K562 (cell line): ENCODE results near the gene UCHL1. TPM values are rescaled to one million over a fixed set of nuclear protein-coding genes. Genes with fewer than 3 reads are reported as not detected.

ENCODE experiments used
- ATAC-seq: fragments of 200-7000 bp; cut with Tn5 transposase; 3 replicates; pipeline ENCODE4 v1.9.1; 2020; ENCODE audit warnings: moderate library complexity
- BruUV-seq: library from RNA; stranded (reverse); fragments of 400-500 nt; replicated peaks from 2 replicates; lab custom pipeline; 2021; lab: Mats Ljungman, UMichigan
- CTCF ChIA-PET: fragments of 300-600 bp; formaldehyde crosslinking; extraction: SDS; loops from one replicate; lab custom pipeline; 2021; ENCODE audit warnings: low intra/inter-chr PET ratio; lab: Yijun Ruan, JAX
- POLR2A ChIA-PET: fragments of 300-600, 350-650 bp; sonication (Branson Sonifier 250); formaldehyde crosslinking; extraction: SDS; loops from one replicate; lab custom pipeline; 2021; ENCODE audit warnings: antibody characterized with exemption, inconsistent platforms; lab: Yijun Ruan, JAX
- DNase-seq, 4 experiments: peaks; one replicate each; pipeline versions ENCODE4 v3.0.0 to v3.0.0-alpha.2; 2011 to 2018; ENCODE audit warnings: low spot score in 3 of 4, mixed read lengths in 3 of 4; ENCODE audit errors: extremely low read depth in 1 of 4
- FAIRE-seq: peaks from 2 replicates; lab custom pipeline; 2011; peaks lifted over from hg19 to GRCh38; lab: Jason Lieb, UNC
- H2AFZ ChIP-seq: 2 replicates; pipeline ENCODE4 v1.6.0; 2011; ENCODE audit warnings: low read depth, low read length, control low read depth, inconsistent platforms
- H3K27ac ChIP-seq: fragments of 200-600 bp; 3 replicates; pipeline ENCODE4 v1.8.0; 2011; ENCODE audit warnings: low read depth, mild to moderate bottlenecking, control low read depth, inconsistent platforms, low read length, moderate library complexity, mixed read lengths; ENCODE audit errors: extremely low read depth
- H3K27me3 ChIP-seq, 2 experiments: fragments of 300-600 bp in 1 of 2; 2 replicates in 1 of 2; 3 replicates in 1 of 2; pipeline versions ENCODE4 v1.6.0 to v1.8.0; 2011; ENCODE audit warnings: inconsistent platforms in 2 of 2, low read length in 2 of 2, mild to moderate bottlenecking in 1 of 2, mixed read lengths in 1 of 2, moderate library complexity in 1 of 2; ENCODE audit not compliant: control insufficient read depth in 2 of 2, insufficient read depth in 2 of 2
- H3K36me3 ChIP-seq: fragments of 300-600 bp; 3 replicates; pipeline ENCODE4 v1.8.0; 2011; ENCODE audit warnings: mild to moderate bottlenecking, low read length, inconsistent platforms; ENCODE audit not compliant: control insufficient read depth, insufficient read depth
- H3K4me1 ChIP-seq, 2 experiments: fragments of 200-600 bp in 1 of 2; replicated peaks in 1 of 2; 2 replicates in 1 of 2; 3 replicates in 1 of 2; pipeline versions ENCODE4 v1.5.1 to v1.8.0; 2011; ENCODE audit warnings: inconsistent platforms in 2 of 2, low read length in 2 of 2, mild to moderate bottlenecking in 1 of 2, mixed read lengths in 1 of 2, moderate library complexity in 1 of 2; ENCODE audit not compliant: control insufficient read depth in 2 of 2, insufficient read depth in 2 of 2
- H3K4me2 ChIP-seq: 2 replicates; pipeline ENCODE4 v1.6.1; 2011; ENCODE audit warnings: low read length, control low read depth, inconsistent platforms, mixed read lengths; ENCODE audit not compliant: insufficient read depth
- H3K4me3 ChIP-seq: fragments of 200-600 bp; sonication (generic), shearing (Covaris generic); 2 replicates; pipeline ENCODE4 v1.5.1; 2016; ENCODE audit warnings: control low read depth, inconsistent platforms
- H3K79me2 ChIP-seq: fragments of 200-600 bp; 3 replicates; pipeline ENCODE4 v1.8.0; 2011; ENCODE audit warnings: low read length, inconsistent platforms; ENCODE audit not compliant: control insufficient read depth, insufficient read depth
- H3K9ac ChIP-seq, 2 experiments: 2 replicates each; pipeline versions ENCODE4 v1.6.0 to v1.6.1; 2011; ENCODE audit warnings: low read depth in 2 of 2, low read length in 2 of 2, control low read depth in 1 of 2, inconsistent platforms in 1 of 2, mild to moderate bottlenecking in 1 of 2, mixed read lengths in 1 of 2; ENCODE audit not compliant: insufficient read depth in 1 of 2
- H3K9me1 ChIP-seq: one replicate; pipeline ENCODE4 v1.6.0; 2011; ENCODE audit warnings: inconsistent platforms, mild to moderate bottlenecking, low read length, moderate library complexity; ENCODE audit not compliant: control insufficient read depth, insufficient read depth
- H3K9me3 ChIP-seq: replicated peaks from 2 replicates; pipeline ENCODE4 v1.5.1; 2011; ENCODE audit warnings: low read depth, low read length, inconsistent platforms; ENCODE audit not compliant: control insufficient read depth, insufficient read depth
- H4K20me1 ChIP-seq: replicated peaks from 2 replicates; pipeline ENCODE4 v1.6.1; 2011; ENCODE audit warnings: low read length, inconsistent platforms, mixed read lengths; ENCODE audit not compliant: control insufficient read depth, insufficient read depth
- BDP1 ChIP-seq: IDR thresholded peaks from 3 replicates; pipeline ENCODE4 v1.6.1; 2011; ENCODE audit not compliant: insufficient read length, insufficient read depth
- GMEB1 ChIP-seq: fragments of 250-450 bp; sonication (Bioruptor Pico); IDR thresholded peaks from 2 replicates; pipeline ENCODE4 v1.4.0; 2020; ENCODE audit warnings: mild to moderate bottlenecking
- HDGF ChIP-seq: fragments of 450-650 bp; IDR thresholded peaks from 2 replicates; pipeline ENCODE4 v1.6.1; 2016
- KAT8 ChIP-seq: fragments of 450-650 bp; IDR thresholded peaks from 2 replicates; pipeline ENCODE4 v1.6.1; 2016; ENCODE audit warnings: low read depth, mild to moderate bottlenecking
- L3MBTL2 ChIP-seq: fragments of 450-650 bp; IDR thresholded peaks from 2 replicates; pipeline ENCODE4 v1.6.1; 2016; ENCODE audit warnings: mild to moderate bottlenecking, moderate library complexity
- NFIC ChIP-seq: fragments of 450-650 bp; IDR thresholded peaks from 2 replicates; pipeline ENCODE4 v1.6.1; 2017; ENCODE audit warnings: mild to moderate bottlenecking, inconsistent platforms
- NFIX ChIP-seq: fragments of 250-450 bp; sonication (Bioruptor Pico); IDR thresholded peaks from 2 replicates; pipeline ENCODE4 v1.4.0; 2020; ENCODE audit warnings: low read depth, mild to moderate bottlenecking, moderate library complexity
- NKRF ChIP-seq: fragments of 450-650 bp; IDR thresholded peaks from 2 replicates; pipeline ENCODE4 v1.6.1; 2016; ENCODE audit warnings: borderline replicate concordance
- PKNOX1 ChIP-seq: fragments of 450-650 bp; IDR thresholded peaks from 2 replicates; pipeline ENCODE4 v1.6.1; 2016
- RBM22 ChIP-seq: fragments of 200-400 bp; formaldehyde crosslinking; IDR thresholded peaks from 2 replicates; pipeline ENCODE4 v1.6.1; 2018; ENCODE audit warnings: low read length, low read depth; ENCODE audit not compliant: poor library complexity, severe bottlenecking
- TBP ChIP-seq: optimal IDR thresholded peaks from 2 replicates; pipeline ENCODE3; 2011; ENCODE audit warnings: low read depth, low read length, improper control_type of control experiment
- THRB ChIP-seq: fragments of 450-650 bp; formaldehyde crosslinking; conservative IDR thresholded peaks from 2 replicates; pipeline ENCODE4 v1.4.0; 2022; ENCODE audit warnings: mild to moderate bottlenecking, missing genetic modification characterization
- TOE1 ChIP-seq, 2 experiments: fragments of 450-650 bp in 1 of 2; sonication (generic) in 1 of 2; formaldehyde crosslinking in 1 of 2; IDR thresholded peaks; 2 replicates each; pipeline versions ENCODE4 v1.7.1 to v1.8.0; 2016 to 2022; ENCODE audit warnings: borderline replicate concordance in 2 of 2, mild to moderate bottlenecking in 2 of 2, antibody characterized with exemption in 1 of 2, inconsistent platforms in 1 of 2, low read depth in 1 of 2, missing genetic modification reagents in 1 of 2, moderate library complexity in 1 of 2
- ZBTB33 ChIP-seq: sonication (generic); formaldehyde crosslinking; IDR thresholded peaks from 2 replicates; pipeline ENCODE4 v1.8.1; 2023; ENCODE audit warnings: mild to moderate bottlenecking, missing genetic modification reagents
- WGBS: fragments of 100-300 bp; shearing (Covaris generic); methylation state at CpG from one replicate; pipeline ENCODE4 v1.1.6; 2016; ENCODE audit warnings: low coverage, mixed read lengths; ENCODE audit not compliant: insufficient coverage; ENCODE audit errors: missing lambda C conversion rate; 5-methylcytosine and 5-hydroxymethylcytosine counted together
- in situ Hi-C: fragments of 300-500 bp; cut with MboI; formaldehyde crosslinking; loops from 4 replicates; pipeline ENCODE4 v1.15.0; 2018; ENCODE audit warnings: inconsistent platforms, mixed read lengths
- intact Hi-C: fragments of 100-400 bp; cut with micrococcal nuclease; formaldehyde crosslinking; loops from 2 replicates; pipeline ENCODE4 v1.14.2; 2022
- polyA plus RNA-seq, 8 experiments: library from polyadenylated mRNA; depleted of rRNA in 4 of 8; stranded (reverse) in 5 of 8; unstranded in 3 of 8; fragments of >200 nt; fragmentation: Nextera tagmentation in 2 of 8; fragmentation: Illumina TruSeq in 1 of 8; extraction: Ambion mirVana in 2 of 8; extraction: Trizol in 1 of 8; gene quantifications; 2 replicates each; pipeline versions ENCODE4 v1.2.1 to v1.2.3, GENCODE V29; 2011 to 2014; ENCODE audit warnings: inconsistent platforms in 1 of 8, missing spikeins in 1 of 8
- total RNA-seq, 7 experiments: library from RNA; depleted of rRNA in 6 of 7; stranded (reverse); fragments of >200 nt in 6 of 7; fragmentation: Illumina TruSeq in 2 of 7; extraction: Trizol in 2 of 7; gene quantifications; 2 replicates each; pipeline versions ENCODE4 v1.2.1 to v1.2.3, GENCODE V29; 2011 to 2021; ENCODE audit warnings: low replicate concordance in 1 of 7

UCHL1 gene
- total and polyA plus RNA-seq, 9 of the 15 experiments (the other 6 are each of a cell fraction or from before 2014, with no cell fraction given), result 0.42 TPM; not detected in 8

GRCh38 chr4:41232856-41233255 lies 23.9 kb upstream of the UCHL1 start:
- Histone ChIP-seq H3K9me1 (no peaks in the 10 kb centered on the region), H3K27me3 (peaks cover 0 to under 1% of the 10 kb centered on the region in 2 experiments; a peak in 2 of 5 replicates), H3K9ac (no peak overlapping the region), H3K79me2 (no peaks in the 10 kb centered on the region), H3K4me3 (no peak overlapping the region), H3K9me3 (no peaks in the 10 kb centered on the region), H2AFZ (no peak overlapping the region), H3K4me2 (no peak overlapping the region), H3K36me3 (no peaks in the 10 kb centered on the region), H4K20me1 (no peaks in the 10 kb centered on the region), H3K4me1 (no peaks in the 10 kb centered on the region), H3K27ac (no peak overlapping the region)
- ChIA-PET CTCF (no interaction called here), POLR2A (no interaction called here)
- intact Hi-C loops (no loop called here), in situ Hi-C loops (no loop called here)
- no TSS peak for BruUV-seq
- TF ChIP-seq HDGF (no peak), KAT8 (no peak), NKRF (no peak), BDP1 (no peak), L3MBTL2 (no peak), TOE1 (IDR thresholded peaks at IDR 0.05; ENCODE audit: borderline replicate concordance) (no peak), TOE1 (CRISPR knock-in tag; IDR thresholded peaks at IDR 0.05; ENCODE audit: borderline replicate concordance, low read depth) (no peak), THRB (CRISPR knock-in tag) (no peak), GMEB1 (no peak), TBP (no peak), NFIX (no peak), RBM22 (no peak), ZBTB33 (CRISPR knock-in tag) (no peak), NFIC (no peak), PKNOX1 (no peak)
- FAIRE-seq (no peak), DNase-seq (no peak), ATAC-seq (no peak)
- WGBS, result 0% methylated on average over 3 of the region's 3 CpGs
